CD14-positive monocyte (primary cell): Measurements from ENCODE around the gene PLXNC1. TPM values are rescaled to one million over a fixed set of nuclear protein-coding genes. Genes with fewer than 3 reads are reported as not detected.

Experiments used
- DNase-seq, 3 donors: peaks; one replicate each; pipeline ENCODE4 v3.0.0-alpha.2; 2011 to 2022
- H2AFZ ChIP-seq: 2 replicates; pipeline ENCODE4 v1.6.0; 2012; ENCODE audit warnings: mild to moderate bottlenecking, low read depth, low read length, inconsistent platforms; ENCODE audit not compliant: insufficient read depth, poor library complexity, severe bottlenecking
- H3K27ac ChIP-seq, 2 donors: 1 replicate in 1 of 2; 2 replicates in 1 of 2; pipeline ENCODE4 v1.5.1; 2012 to 2013; ENCODE audit warnings: low read length in 2 of 2, control low read depth in 1 of 2, inconsistent platforms in 1 of 2, low read depth in 1 of 2, mild to moderate bottlenecking in 1 of 2
- H3K27me3 ChIP-seq, 2 donors: one replicate each; pipeline versions ENCODE4 v1.6.0 to v1.6.1; 2011 to 2013; ENCODE audit warnings: low read length in 2 of 2; ENCODE audit not compliant: control insufficient read depth in 2 of 2, insufficient read depth in 2 of 2
- H3K36me3 ChIP-seq, 2 donors: replicated peaks in 1 of 2; 1 replicate in 1 of 2; 2 replicates in 1 of 2; pipeline versions ENCODE4 v1.5.1 to v1.6.1; 2012 to 2013; ENCODE audit warnings: low read length in 2 of 2, control low read depth in 1 of 2, inconsistent platforms in 1 of 2, mild to moderate bottlenecking in 1 of 2; ENCODE audit not compliant: insufficient read depth in 2 of 2, control insufficient read depth in 1 of 2
- H3K4me1 ChIP-seq, 2 donors: 1 replicate in 1 of 2; 2 replicates in 1 of 2; pipeline versions ENCODE4 v1.5.1 to v1.6.1; 2012 to 2013; ENCODE audit warnings: low read length in 2 of 2, control low read depth in 1 of 2, inconsistent platforms in 1 of 2, mild to moderate bottlenecking in 1 of 2, moderate library complexity in 1 of 2; ENCODE audit not compliant: insufficient read depth in 2 of 2, control insufficient read depth in 1 of 2
- H3K4me2 ChIP-seq: replicated peaks from 2 replicates; pipeline ENCODE3; 2012; ENCODE audit warnings: low read length, moderate library complexity, mild to moderate bottlenecking; ENCODE audit not compliant: poor library complexity, severe bottlenecking; ENCODE audit errors: extremely low read depth
- H3K4me3 ChIP-seq, 3 experiments: fragments of 200-600 bp in 1 of 3; sonication (generic) in 1 of 3; replicated peaks in 1 of 3; 1 replicate in 2 of 3; 2 replicates in 1 of 3; pipeline ENCODE4 v1.5.1; 2011 to 2013; ENCODE audit warnings: low read length in 3 of 3, mild to moderate bottlenecking in 3 of 3, control low read depth in 2 of 3, low read depth in 2 of 3, inconsistent platforms in 1 of 3, moderate library complexity in 1 of 3
- H3K79me2 ChIP-seq: 2 replicates; pipeline ENCODE4 v1.6.0; 2012; ENCODE audit warnings: mild to moderate bottlenecking, control low read depth, inconsistent platforms, low read length, moderate library complexity; ENCODE audit not compliant: insufficient read depth
- H3K9ac ChIP-seq: 2 replicates; pipeline ENCODE4 v1.6.0; 2017; ENCODE audit warnings: low read length, mild to moderate bottlenecking; ENCODE audit not compliant: insufficient read depth, poor library complexity, severe bottlenecking
- H3K9me3 ChIP-seq, 2 donors: replicated peaks in 1 of 2; 1 replicate in 1 of 2; 2 replicates in 1 of 2; pipeline versions ENCODE4 v1.5.1 to v1.6.1; 2012 to 2013; ENCODE audit warnings: low read length in 2 of 2, control low read depth in 1 of 2; ENCODE audit not compliant: control insufficient read depth in 1 of 2, insufficient read depth in 1 of 2
- H4K20me1 ChIP-seq: 2 replicates; pipeline ENCODE4 v1.6.0; 2012; ENCODE audit warnings: mild to moderate bottlenecking, low read length, control low read depth, moderate library complexity; ENCODE audit not compliant: insufficient read depth
- H3K27ac Mint-ChIP-seq, 7 donors: one replicate each; pipeline ENCODE4 v1.8.0; 2020; ENCODE audit warnings: mild to moderate bottlenecking in 7 of 7, mixed read lengths in 7 of 7, moderate library complexity in 6 of 7, inconsistent platforms in 2 of 7
- H3K27me3 Mint-ChIP-seq, 3 donors: one replicate each; pipeline ENCODE4 v1.8.0; 2021 to 2022; ENCODE audit warnings: low read depth in 3 of 3, mild to moderate bottlenecking in 3 of 3, mixed read lengths in 3 of 3, moderate library complexity in 3 of 3, inconsistent platforms in 1 of 3
- H3K36me3 Mint-ChIP-seq, 2 donors: one replicate each; pipeline ENCODE4 v1.8.0; 2020; ENCODE audit warnings: mixed read lengths in 2 of 2, inconsistent platforms in 1 of 2, mild to moderate bottlenecking in 1 of 2
- H3K4me1 Mint-ChIP-seq: one replicate; pipeline ENCODE4 v1.8.0; 2020; ENCODE audit warnings: mild to moderate bottlenecking, mixed read lengths
- H3K4me3 Mint-ChIP-seq, 2 donors: one replicate each; pipeline ENCODE4 v1.8.0; 2020; ENCODE audit warnings: mild to moderate bottlenecking in 2 of 2, mixed read lengths in 2 of 2, moderate library complexity in 1 of 2
- H3K9me3 Mint-ChIP-seq, 7 donors: one replicate each; pipeline ENCODE4 v1.8.0; 2020 to 2022; ENCODE audit warnings: mixed read lengths in 7 of 7, mild to moderate bottlenecking in 6 of 7, moderate library complexity in 6 of 7, inconsistent platforms in 2 of 7
- WGBS: methylation state at CpG from one replicate; pipeline ENCODE4 v1.1.5; 2013; ENCODE audit warnings: missing lambda C conversion rate; ENCODE audit not compliant: insufficient coverage; 5-methylcytosine and 5-hydroxymethylcytosine counted together
- intact Hi-C, 2 donors: fragments of 100-400 bp; cut with micrococcal nuclease; formaldehyde crosslinking; loops; one replicate each; pipeline versions ENCODE4 v1.15.0 to v1.15.1; 2023
- polyA plus RNA-seq, 3 donors: library from polyadenylated mRNA; depleted of rRNA in 1 of 3; unstranded in 2 of 3; stranded (reverse) in 1 of 3; fragments of 300-500 nt in 2 of 3; fragments of >200 nt in 1 of 3; fragmentation: Illumina TruSeq in 2 of 3; gene quantifications; 1 replicate in 2 of 3; 2 replicates in 1 of 3; pipeline ENCODE4 v1.2.3, GENCODE V29; 2012 to 2021
- TF ChIP-seq, protein P1 (sequence below): fragments of 200-600 bp; IDR thresholded peaks from one replicate; pipeline ENCODE4 v1.8.0; 2022; ENCODE audit warnings: antibody characterized with exemption, mild to moderate bottlenecking

Gene PLXNC1
- polyA plus RNA-seq, 3 donors = 14.3 to 35.2 (median 15.4) TPM

- Mint-ChIP-seq H3K36me3 (peaks cover 43 to 52% of the 10 kb centered on the region in 2 donors), H3K4me3 (no peak overlapping the region), H3K27me3 (no peaks in the 10 kb centered on the region), H3K9me3 (peaks cover 0 to 4% (median 0%) of the 10 kb centered on the region in 7 donors), H3K4me1 (peaks cover 62% of the 10 kb centered on the region), H3K27ac (peak overlapping the region in 4 of 7 donors; percentile 53 to 95 (median 62))
- no peak overlapping the region for H3K4me2 ChIP-seq
- H4K20me1 ChIP-seq = peaks cover 35% of the 10 kb centered on the region
- H2AFZ ChIP-seq = no peak overlapping the region
- no peak overlapping the region for H3K4me3 ChIP-seq
- peaks cover 2 to 51% of the 10 kb centered on the region in 2 donors for H3K36me3 ChIP-seq
- no peak for DNase-seq
- no peak overlapping the region for H3K9ac ChIP-seq
- no peaks in the 10 kb centered on the region for H3K27me3 ChIP-seq
- intact Hi-C loops = no loop called here
- 76% methylated on average over 3 of the region's 5 CpGs for WGBS
- H3K79me2 ChIP-seq = peaks cover 24% of the 10 kb centered on the region
- peak overlapping the region in 1 of 2 donors; percentile 99 for H3K27ac ChIP-seq
- TF ChIP-seq, protein P1, sequence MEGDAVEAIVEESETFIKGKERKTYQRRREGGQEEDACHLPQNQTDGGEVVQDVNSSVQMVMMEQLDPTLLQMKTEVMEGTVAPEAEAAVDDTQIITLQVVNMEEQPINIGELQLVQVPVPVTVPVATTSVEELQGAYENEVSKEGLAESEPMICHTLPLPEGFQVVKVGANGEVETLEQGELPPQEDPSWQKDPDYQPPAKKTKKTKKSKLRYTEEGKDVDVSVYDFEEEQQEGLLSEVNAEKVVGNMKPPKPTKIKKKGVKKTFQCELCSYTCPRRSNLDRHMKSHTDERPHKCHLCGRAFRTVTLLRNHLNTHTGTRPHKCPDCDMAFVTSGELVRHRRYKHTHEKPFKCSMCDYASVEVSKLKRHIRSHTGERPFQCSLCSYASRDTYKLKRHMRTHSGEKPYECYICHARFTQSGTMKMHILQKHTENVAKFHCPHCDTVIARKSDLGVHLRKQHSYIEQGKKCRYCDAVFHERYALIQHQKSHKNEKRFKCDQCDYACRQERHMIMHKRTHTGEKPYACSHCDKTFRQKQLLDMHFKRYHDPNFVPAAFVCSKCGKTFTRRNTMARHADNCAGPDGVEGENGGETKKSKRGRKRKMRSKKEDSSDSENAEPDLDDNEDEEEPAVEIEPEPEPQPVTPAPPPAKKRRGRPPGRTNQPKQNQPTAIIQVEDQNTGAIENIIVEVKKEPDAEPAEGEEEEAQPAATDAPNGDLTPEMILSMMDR = no peak
- H3K4me1 ChIP-seq = peaks cover 53 to 54% of the 10 kb centered on the region in 2 donors
- no peaks in the 10 kb centered on the region for H3K9me3 ChIP-seq
Measured at GRCh38 chr12:94203796-94204195, 55.4 kb downstream of the PLXNC1 start.

- H3K4me1 ChIP-seq = peaks cover 60 to 61% of the 10 kb centered on the region in 2 donors
- Mint-ChIP-seq H3K27me3 (no peaks in the 10 kb centered on the region), H3K9me3 (peaks cover 0 to 4% (median 0%) of the 10 kb centered on the region in 7 donors), H3K27ac (peak overlapping the region; percentile 71 to 95 (median 76)), H3K4me1 (peaks cover 67% of the 10 kb centered on the region), H3K4me3 (no peak overlapping the region), H3K36me3 (peaks cover 49 to 50% of the 10 kb centered on the region in 2 donors)
- H3K79me2 ChIP-seq = peaks cover 31% of the 10 kb centered on the region
- TF ChIP-seq, protein P1 = no peak
- DNase-seq = peak in 2 of 3 donors; percentile 31 to 35
- no peaks in the 10 kb centered on the region for H3K27me3 ChIP-seq
- no peaks in the 10 kb centered on the region for H3K9me3 ChIP-seq
- peak overlapping the region; percentile 23 for H3K4me2 ChIP-seq
- peak overlapping the region; percentile 41 to 99 for H3K27ac ChIP-seq
- H3K9ac ChIP-seq = no peak overlapping the region
- H3K36me3 ChIP-seq = peaks cover 3 to 49% of the 10 kb centered on the region in 2 donors
- H4K20me1 ChIP-seq = peaks cover 26% of the 10 kb centered on the region
- WGBS = 3% methylated on average over 4 of the region's 4 CpGs
- intact Hi-C loops = loop anchor here in 1 of 2 donors (5.0 kb wide), 2 partner anchors 32 to 57 kb away; partner anchors contain the start of gene PLXNC1
- H2AFZ ChIP-seq = no peak overlapping the region
- no peak overlapping the region for H3K4me3 ChIP-seq
Measured at GRCh38 chr12:94204499-94205247, 56.3 kb downstream of the PLXNC1 start.
